Kidney epithelial cell (primary cell): ENCODE measurements around the gene PRKACA. TPM values are rescaled to one million over a fixed set of nuclear protein-coding genes. Genes with fewer than 3 reads are reported as not detected.

Source experiments
- DNase-seq: peaks from one replicate; pipeline ENCODE4 v3.0.0-alpha.2; 2010; ENCODE audit warnings: low read depth
- H3K27me3 ChIP-seq: 2 replicates; pipeline ENCODE4 v1.6.0; 2011; ENCODE audit warnings: low read length; ENCODE audit not compliant: control insufficient read depth, insufficient read depth
- H3K36me3 ChIP-seq: 2 replicates; pipeline ENCODE4 v1.5.1; 2011; ENCODE audit warnings: low read length; ENCODE audit not compliant: control insufficient read depth, insufficient read depth
- H3K4me3 ChIP-seq: 2 replicates; pipeline ENCODE4 v1.5.1; 2011; ENCODE audit warnings: low read depth, mild to moderate bottlenecking, control low read depth, low read length
- CTCF ChIP-seq: IDR thresholded peaks from 2 replicates; pipeline ENCODE4 v1.5.1; 2011; ENCODE audit warnings: mild to moderate bottlenecking, moderate library complexity, low read length, control low read depth, inconsistent platforms; ENCODE audit not compliant: insufficient read depth, poor library complexity, severe bottlenecking
- total RNA-seq: library from RNA; depleted of rRNA; stranded (reverse); fragments of >200 nt; gene quantifications from 2 replicates; pipeline ENCODE4 v1.2.3, GENCODE V29; 2015

The PRKACA gene
- total RNA-seq, 1 donor from 2014 or later, result 44.5 TPM

GRCh38 chr19:14078411-14078810, 39.2 kb downstream of the PRKACA start:
- Histone ChIP-seq H3K4me3 (no peak overlapping the region), H3K27me3 (no peaks in the 10 kb centered on the region), H3K36me3 (no peaks in the 10 kb centered on the region)
- no peak for TF ChIP-seq CTCF
- no peak for DNase-seq

- Histone ChIP-seq H3K27me3 (no peaks in the 10 kb centered on the region), H3K36me3 (no peaks in the 10 kb centered on the region), H3K4me3 (peak overlapping the region; percentile 78)
- DNase-seq, result no peak
- no peak for TF ChIP-seq CTCF
These were observed 43.4 kb downstream of the PRKACA start for GRCh38 chr19:14073925-14074838.

GRCh38 chr19:14073261-14073924, 44.2 kb downstream of the PRKACA start:
- DNase-seq, result no peak
- no peak for TF ChIP-seq CTCF

GRCh38 chr19:14072535-14073260, 44.9 kb downstream of the PRKACA start, which contains the start of gene MISP3:
MISP3 (plus strand) TSS chr19:14072786; CDS start chr19:14073310, 524 bp downstream.
- no peaks in the 10 kb centered on the region for H3K27me3 ChIP-seq
- no peak for TF ChIP-seq CTCF
- peak within 1 kb of the TSS; percentile 78 for H3K4me3 ChIP-seq
- DNase-seq, result no peak
- H3K36me3 ChIP-seq, result no peaks in the 10 kb centered on the region

More at GRCh38 chr19:14073261-14073924, 44.2 kb downstream of the PRKACA start:
- Histone ChIP-seq H3K36me3 (no peaks in the 10 kb centered on the region), H3K27me3 (no peaks in the 10 kb centered on the region), H3K4me3 (peak overlapping the region; percentile 78)

- no peak overlapping the region for H3K4me3 ChIP-seq
- TF ChIP-seq CTCF, result no peak
- DNase-seq, result no peak
- no peaks in the 10 kb centered on the region for H3K27me3 ChIP-seq
- no peaks in the 10 kb centered on the region for H3K36me3 ChIP-seq
These were observed 47.1 kb downstream of the PRKACA start for GRCh38 chr19:14070268-14071050.
